Endothelial cell of umbilical vein (primary cell): ENCODE results near the gene CLEC7A. TPM values are rescaled to one million over a fixed set of nuclear protein-coding genes. Genes with fewer than 3 reads are reported as not detected.

ENCODE experiments used
- BruUV-seq: library from RNA; stranded (reverse); fragments of 400-500 nt; replicated peaks from 2 replicates; lab custom pipeline; 2021; lab: Mats Ljungman, UMichigan
- CTCF ChIA-PET: fragments of 300-600, 350-600 bp; sonication (Branson Sonifier 250); formaldehyde crosslinking; loops from one replicate; lab custom pipeline; 2021; ENCODE audit warnings: antibody characterized with exemption, inconsistent platforms; lab: Charles Lee
- POLR2A ChIA-PET: fragments of 300-600, 350-600 bp; sonication (Branson Sonifier 250); formaldehyde crosslinking; loops from one replicate; lab custom pipeline; 2021; ENCODE audit warnings: antibody characterized with exemption, inconsistent platforms; lab: Charles Lee
- DNase-seq: peaks from one replicate; pipeline ENCODE4 v3.0.0-alpha.2; 2011; ENCODE audit warnings: low read depth, low spot score
- FAIRE-seq: peaks from 2 replicates; lab custom pipeline; 2011; peaks lifted over from hg19 to GRCh38; lab: Jason Lieb, UNC
- H2AFZ ChIP-seq: 2 replicates; pipeline ENCODE4 v1.6.0; 2012; ENCODE audit warnings: low read depth, low read length, control low read depth, inconsistent platforms
- H3K27ac ChIP-seq: 2 replicates; pipeline ENCODE4 v1.5.1; 2011; ENCODE audit warnings: low read depth, mild to moderate bottlenecking, control low read depth, low read length, moderate library complexity; ENCODE audit not compliant: insufficient read depth
- H3K27me3 ChIP-seq, 2 experiments: 2 replicates each; pipeline versions ENCODE4 v1.6.0 to v1.6.1; 2011; ENCODE audit warnings: low read length in 2 of 2, mixed read lengths in 1 of 2; ENCODE audit not compliant: control insufficient read depth in 2 of 2, insufficient read depth in 2 of 2
- H3K36me3 ChIP-seq, 2 experiments: 2 replicates in 1 of 2; 3 replicates in 1 of 2; pipeline ENCODE4 v1.5.1; 2011; ENCODE audit warnings: low read length in 2 of 2, mild to moderate bottlenecking in 1 of 2, moderate library complexity in 1 of 2; ENCODE audit not compliant: control insufficient read depth in 2 of 2, insufficient read depth in 2 of 2; ENCODE audit errors: extremely low read depth in 1 of 2
- H3K4me1 ChIP-seq: 3 replicates; pipeline ENCODE4 v1.5.1; 2011; ENCODE audit warnings: mild to moderate bottlenecking, low read length; ENCODE audit not compliant: control insufficient read depth, insufficient read depth; ENCODE audit errors: extremely low read depth
- H3K4me2 ChIP-seq: 2 replicates; pipeline ENCODE4 v1.6.1; 2011; ENCODE audit warnings: low read length, control low read depth, mixed read lengths; ENCODE audit not compliant: insufficient read depth
- H3K4me3 ChIP-seq, 3 experiments: fragments of 200-600 bp in 1 of 3; sonication (generic), shearing (Covaris generic) in 1 of 3; replicated peaks in 1 of 3; 2 replicates each; pipeline ENCODE4 v1.5.1; 2011 to 2016; ENCODE audit warnings: control low read depth in 3 of 3, low read length in 3 of 3, mild to moderate bottlenecking in 2 of 3, inconsistent platforms in 1 of 3, low read depth in 1 of 3, moderate library complexity in 1 of 3; ENCODE audit not compliant: insufficient read depth in 1 of 3
- H3K79me2 ChIP-seq: 2 replicates; pipeline ENCODE4 v1.6.0; 2012; ENCODE audit warnings: low read length, inconsistent platforms; ENCODE audit not compliant: control insufficient read depth, insufficient read depth
- H3K9ac ChIP-seq: replicated peaks from 2 replicates; pipeline ENCODE3; 2011; ENCODE audit warnings: low read length, control low read depth; ENCODE audit not compliant: insufficient read depth; ENCODE audit errors: extremely low read depth
- H3K9me1 ChIP-seq: replicated peaks from 3 replicates; pipeline ENCODE4 v1.6.0; 2011; ENCODE audit warnings: mild to moderate bottlenecking, low read length; ENCODE audit not compliant: control insufficient read depth, insufficient read depth; ENCODE audit errors: extremely low read depth
- H3K9me3 ChIP-seq: replicated peaks from 2 replicates; pipeline ENCODE4 v1.5.1; 2012; ENCODE audit warnings: low read length, inconsistent platforms; ENCODE audit not compliant: control insufficient read depth, insufficient read depth
- H4K20me1 ChIP-seq: replicated peaks from 2 replicates; pipeline ENCODE3; 2011; ENCODE audit warnings: mild to moderate bottlenecking, low read length; ENCODE audit not compliant: control insufficient read depth, insufficient read depth; ENCODE audit errors: extremely low read depth
- EZH2 ChIP-seq: IDR thresholded peaks from 2 replicates; pipeline ENCODE4 v1.6.1; 2012; ENCODE audit warnings: borderline replicate concordance, low read depth, mild to moderate bottlenecking, moderate library complexity, low read length, inconsistent platforms; ENCODE audit not compliant: severe bottlenecking
- FOS ChIP-seq: IDR thresholded peaks from 2 replicates; pipeline ENCODE4 v1.6.1; 2011; ENCODE audit warnings: mild to moderate bottlenecking, low read length, moderate library complexity, borderline replicate concordance; ENCODE audit not compliant: insufficient read depth
- GATA2 ChIP-seq: IDR thresholded peaks from 2 replicates; pipeline ENCODE4 v1.7.0; 2011; ENCODE audit warnings: low read depth, mild to moderate bottlenecking, moderate library complexity, mixed read lengths, low read length; ENCODE audit not compliant: insufficient read length, insufficient read depth
- JUN ChIP-seq: IDR thresholded peaks from 2 replicates; pipeline ENCODE4 v1.6.1; 2011; ENCODE audit warnings: borderline replicate concordance, low read depth; ENCODE audit not compliant: insufficient read length, insufficient read depth
- MYC ChIP-seq: IDR thresholded peaks from one replicate; pipeline ENCODE4 v1.6.1; 2011; ENCODE audit warnings: mild to moderate bottlenecking, low read depth, low read length
- POLR2A ChIP-seq: IDR thresholded peaks from 2 replicates; pipeline ENCODE4 v1.6.1; 2012; ENCODE audit warnings: low read depth, mild to moderate bottlenecking, control low read depth, low read length
- POLR2AphosphoS5 ChIP-seq: IDR thresholded peaks from 2 replicates; pipeline ENCODE4 v1.6.1; 2012; ENCODE audit warnings: low read depth, mild to moderate bottlenecking, control low read depth, low read length, moderate library complexity; ENCODE audit not compliant: insufficient read depth
- dilution Hi-C: fragments of 300-500 bp; cut with MboI; formaldehyde crosslinking; loops from one replicate; pipeline ENCODE4 v1.15.0; 2019; ENCODE audit warnings: low sequenced_read_pairs; ENCODE audit not compliant: extremely low pct_ligation_motif_present
- intact Hi-C: fragments of 100-400 bp; cut with micrococcal nuclease; formaldehyde crosslinking; loops from one replicate; pipeline ENCODE4 v1.10.0; 2022
- polyA plus RNA-seq, 4 experiments: library from polyadenylated mRNA; depleted of rRNA in 3 of 4; stranded (reverse) in 3 of 4; unstranded in 1 of 4; fragments of >200 nt; gene quantifications; 2 replicates each; pipeline versions ENCODE4 v1.2.1 to v1.2.3, GENCODE V29; 2011 to 2012; ENCODE audit warnings: missing spikeins in 1 of 4
- total RNA-seq: library from RNA; stranded (reverse); gene quantifications from 2 replicates; pipeline ENCODE4 v1.2.3, GENCODE V29; 2021
- TF ChIP-seq, protein P1 (sequence below), 2 donors: IDR thresholded peaks; 1 replicate in 1 of 2; 2 replicates in 1 of 2; pipeline ENCODE4 v1.5.1; 2011; ENCODE audit warnings: low read length in 2 of 2, mild to moderate bottlenecking in 2 of 2, moderate library complexity in 2 of 2, control low read depth in 1 of 2, inconsistent platforms in 1 of 2, low read depth in 1 of 2; ENCODE audit not compliant: insufficient read depth in 1 of 2; ENCODE audit errors: extremely low read depth in 1 of 2
- TF ChIP-seq, protein P2 (sequence below): IDR thresholded peaks from 2 replicates; pipeline ENCODE4 v1.6.1; 2011; ENCODE audit not compliant: insufficient read depth, insufficient read length

CLEC7A gene
- total and polyA plus RNA-seq, 2 donors (not counting 3 experiments of a cell fraction or from before 2014, with no cell fraction given), result not detected

DNA sequence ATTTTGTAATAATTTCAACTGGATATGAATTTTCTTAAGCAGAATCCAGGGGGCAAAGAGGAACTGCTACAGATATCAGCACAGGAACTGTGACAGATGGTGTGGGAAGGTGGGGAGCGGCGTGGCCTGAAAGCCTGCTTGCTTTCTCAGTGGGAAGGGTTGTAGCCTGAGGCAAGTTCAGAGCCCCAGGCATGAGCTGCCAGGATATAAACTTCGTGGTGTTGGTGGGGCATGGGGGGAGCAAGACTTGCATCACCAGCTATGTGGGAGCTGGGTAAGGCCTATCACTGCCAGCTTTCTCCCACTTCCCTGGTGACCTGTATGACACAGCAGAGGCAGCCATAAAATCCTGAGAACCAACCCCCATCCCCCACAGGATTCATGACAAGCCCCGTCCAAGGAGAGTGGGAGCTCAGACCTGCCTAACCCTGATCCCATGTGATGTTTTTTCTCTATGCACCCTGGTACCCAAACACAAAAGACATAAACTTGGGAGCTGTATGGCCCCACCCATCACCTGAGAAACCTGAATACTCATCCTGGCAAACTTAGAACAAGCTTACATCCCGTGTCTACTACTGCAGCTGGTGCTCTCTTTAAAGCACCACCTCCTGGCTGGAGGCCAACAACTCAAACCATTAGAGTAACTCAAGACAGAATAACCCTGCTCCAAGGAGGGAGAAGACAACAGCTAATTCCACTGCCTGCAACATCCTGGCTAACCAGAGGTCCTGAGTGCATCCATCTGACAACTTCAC is 47.7 kb downstream of the CLEC7A start:
- H2AFZ ChIP-seq, result no peak overlapping the region
- no peak overlapping the region for H3K9ac ChIP-seq
- H3K9me1 ChIP-seq, result no peaks in the 10 kb centered on the region
- no peak overlapping the region for H3K4me3 ChIP-seq
- no peak for DNase-seq
- no peaks in the 10 kb centered on the region for H3K36me3 ChIP-seq
- no peak for FAIRE-seq
- TF ChIP-seq EZH2, result no peak
- no peak for TF ChIP-seq POLR2AphosphoS5
- TF ChIP-seq FOS, result no peak
- TF ChIP-seq JUN, result no peak
- TF ChIP-seq POLR2A, result no peak
- TF ChIP-seq, protein P1, sequence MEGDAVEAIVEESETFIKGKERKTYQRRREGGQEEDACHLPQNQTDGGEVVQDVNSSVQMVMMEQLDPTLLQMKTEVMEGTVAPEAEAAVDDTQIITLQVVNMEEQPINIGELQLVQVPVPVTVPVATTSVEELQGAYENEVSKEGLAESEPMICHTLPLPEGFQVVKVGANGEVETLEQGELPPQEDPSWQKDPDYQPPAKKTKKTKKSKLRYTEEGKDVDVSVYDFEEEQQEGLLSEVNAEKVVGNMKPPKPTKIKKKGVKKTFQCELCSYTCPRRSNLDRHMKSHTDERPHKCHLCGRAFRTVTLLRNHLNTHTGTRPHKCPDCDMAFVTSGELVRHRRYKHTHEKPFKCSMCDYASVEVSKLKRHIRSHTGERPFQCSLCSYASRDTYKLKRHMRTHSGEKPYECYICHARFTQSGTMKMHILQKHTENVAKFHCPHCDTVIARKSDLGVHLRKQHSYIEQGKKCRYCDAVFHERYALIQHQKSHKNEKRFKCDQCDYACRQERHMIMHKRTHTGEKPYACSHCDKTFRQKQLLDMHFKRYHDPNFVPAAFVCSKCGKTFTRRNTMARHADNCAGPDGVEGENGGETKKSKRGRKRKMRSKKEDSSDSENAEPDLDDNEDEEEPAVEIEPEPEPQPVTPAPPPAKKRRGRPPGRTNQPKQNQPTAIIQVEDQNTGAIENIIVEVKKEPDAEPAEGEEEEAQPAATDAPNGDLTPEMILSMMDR (IDR thresholded peaks at IDR 0.05; ENCODE audit: extremely low read depth in 1 of 2, insufficient read depth in 1 of 2, low read depth in 1 of 2, low read length in 2 of 2), result no peak
- TF ChIP-seq, protein P2, sequence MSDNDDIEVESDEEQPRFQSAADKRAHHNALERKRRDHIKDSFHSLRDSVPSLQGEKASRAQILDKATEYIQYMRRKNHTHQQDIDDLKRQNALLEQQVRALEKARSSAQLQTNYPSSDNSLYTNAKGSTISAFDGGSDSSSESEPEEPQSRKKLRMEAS, result no peak
- TF ChIP-seq MYC, result no peak
- TF ChIP-seq GATA2, result no peak
- no peaks in the 10 kb centered on the region for H4K20me1 ChIP-seq
- BruUV-seq, result no TSS peak
- H3K27ac ChIP-seq, result no peak overlapping the region
- no peaks in the 10 kb centered on the region for H3K27me3 ChIP-seq
- H3K4me2 ChIP-seq, result no peak overlapping the region
- intact Hi-C loops (no loop called here), dilution Hi-C loops (no loop called here)
- POLR2A ChIA-PET, result no interaction called here
- no peaks in the 10 kb centered on the region for H3K9me3 ChIP-seq
- peaks cover 11% of the 10 kb centered on the region for H3K79me2 ChIP-seq
- no peaks in the 10 kb centered on the region for H3K4me1 ChIP-seq
- CTCF ChIA-PET, result interaction anchor here (0.9 to 1.2 kb wide), 2 partner anchors 9 to 43 kb away, joined by 3 read pairs; no protein-coding TSS in a partner anchor
